HEK293T (cell line): ENCODE results near the gene SFXN3.

Experiments used
- SUZ12 ChIP-seq: fragments of 450-650 bp; IDR thresholded peaks from 2 replicates; pipeline ENCODE4 v1.6.1; 2016; ENCODE audit warnings: mild to moderate bottlenecking
- TARDBP ChIP-seq: fragments of 450-650 bp; IDR thresholded peaks from 2 replicates; pipeline ENCODE4 v1.6.1; 2016

- TF ChIP-seq SUZ12 = no peak
- no peak for TF ChIP-seq TARDBP
Measured at GRCh38 chr10:101071885-101072433, 40.9 kb downstream of the SFXN3 start.
